Activated naive CD8-positive, alpha-beta T cell (primary cell): Measurements from ENCODE around the gene MCM9.

ENCODE experiments used
- H3K27ac Mint-ChIP-seq: one replicate; pipeline ENCODE4 v1.8.0; 2021; ENCODE audit warnings: mixed read lengths
- H3K27me3 Mint-ChIP-seq: one replicate; pipeline ENCODE4 v1.8.0; 2021; ENCODE audit warnings: mixed read lengths
- H3K36me3 Mint-ChIP-seq: one replicate; pipeline ENCODE4 v1.8.0; 2021; ENCODE audit warnings: mixed read lengths
- H3K4me1 Mint-ChIP-seq: one replicate; pipeline ENCODE4 v1.8.0; 2021; ENCODE audit warnings: low read depth, mixed read lengths
- H3K4me3 Mint-ChIP-seq: one replicate; pipeline ENCODE4 v1.8.0; 2021; ENCODE audit warnings: mild to moderate bottlenecking, mixed read lengths
- H3K9me3 Mint-ChIP-seq: one replicate; pipeline ENCODE4 v1.8.0; 2021; ENCODE audit warnings: low read depth, mixed read lengths

The MCM9 gene

GRCh38 chr6:118893064-118893806 lies 41.7 kb downstream of the MCM9 start:
- Mint-ChIP-seq H3K27me3 (no peaks in the 10 kb centered on the region), H3K27ac (peak overlapping the region; percentile 97), H3K4me1 (peaks cover 64% of the 10 kb centered on the region), H3K4me3 (peak overlapping the region; percentile 97), H3K9me3 (no peaks in the 10 kb centered on the region), H3K36me3 (peaks cover 8% of the 10 kb centered on the region)

- Mint-ChIP-seq H3K4me1 (peaks cover 62% of the 10 kb centered on the region), H3K27me3 (no peaks in the 10 kb centered on the region), H3K9me3 (no peaks in the 10 kb centered on the region), H3K27ac (peak overlapping the region; percentile 97), H3K4me3 (peak overlapping the region; percentile 97), H3K36me3 (peaks cover 12% of the 10 kb centered on the region)
Measured at GRCh38 chr6:118892355-118892991, 42.5 kb downstream of the MCM9 start.

GRCh38 chr6:118890997-118891790 lies 43.8 kb downstream of the MCM9 start:
- peak overlapping the region; percentile 97 for H3K4me3 Mint-ChIP-seq
- no peaks in the 10 kb centered on the region for H3K9me3 Mint-ChIP-seq
- peak overlapping the region; percentile 97 for H3K27ac Mint-ChIP-seq
- peaks cover 68% of the 10 kb centered on the region for H3K4me1 Mint-ChIP-seq
- peaks cover 14% of the 10 kb centered on the region for H3K36me3 Mint-ChIP-seq
- no peaks in the 10 kb centered on the region for H3K27me3 Mint-ChIP-seq

GRCh38 chr6:118889163-118889562 lies 45.8 kb downstream of the MCM9 start:
- Mint-ChIP-seq H3K4me3 (no peak overlapping the region), H3K27me3 (no peaks in the 10 kb centered on the region), H3K27ac (peak overlapping the region; percentile 85), H3K9me3 (no peaks in the 10 kb centered on the region), H3K36me3 (peaks cover 14% of the 10 kb centered on the region), H3K4me1 (peaks cover 78% of the 10 kb centered on the region)

GRCh38 chr6:118886641-118887040 lies 48.3 kb downstream of the MCM9 start:
- Mint-ChIP-seq H3K4me3 (peak overlapping the region; percentile 23), H3K4me1 (peaks cover 81% of the 10 kb centered on the region), H3K27ac (peak overlapping the region; percentile 52), H3K9me3 (no peaks in the 10 kb centered on the region), H3K36me3 (peaks cover 17% of the 10 kb centered on the region), H3K27me3 (no peaks in the 10 kb centered on the region)

- H3K27ac Mint-ChIP-seq: peak overlapping the region; percentile 59
- peaks cover 77% of the 10 kb centered on the region for H3K4me1 Mint-ChIP-seq
- H3K27me3 Mint-ChIP-seq: no peaks in the 10 kb centered on the region
- no peak overlapping the region for H3K4me3 Mint-ChIP-seq
- H3K36me3 Mint-ChIP-seq: peaks cover 12% of the 10 kb centered on the region
- H3K9me3 Mint-ChIP-seq: no peaks in the 10 kb centered on the region
Measured at GRCh38 chr6:118882314-118882905, 52.5 kb downstream of the MCM9 start.

GRCh38 chr6:118881440-118882313 lies 53.3 kb downstream of the MCM9 start:
- Mint-ChIP-seq H3K27me3 (no peaks in the 10 kb centered on the region), H3K36me3 (peaks cover 13% of the 10 kb centered on the region), H3K27ac (peak overlapping the region; percentile 22), H3K4me1 (peaks cover 74% of the 10 kb centered on the region), H3K4me3 (peak overlapping the region; percentile 15), H3K9me3 (no peaks in the 10 kb centered on the region)

- peaks cover 55% of the 10 kb centered on the region for H3K4me1 Mint-ChIP-seq
- no peaks in the 10 kb centered on the region for H3K27me3 Mint-ChIP-seq
- peaks cover 8% of the 10 kb centered on the region for H3K36me3 Mint-ChIP-seq
- H3K4me3 Mint-ChIP-seq: no peak overlapping the region
- no peak overlapping the region for H3K27ac Mint-ChIP-seq
- no peaks in the 10 kb centered on the region for H3K9me3 Mint-ChIP-seq
Measured at GRCh38 chr6:118877806-118878205, 57.2 kb downstream of the MCM9 start.

- Mint-ChIP-seq H3K4me3 (no peak overlapping the region), H3K36me3 (peaks cover 9% of the 10 kb centered on the region), H3K27ac (no peak overlapping the region), H3K9me3 (no peaks in the 10 kb centered on the region), H3K4me1 (peaks cover 48% of the 10 kb centered on the region), H3K27me3 (no peaks in the 10 kb centered on the region)
Measured at GRCh38 chr6:118876814-118877213, 58.1 kb downstream of the MCM9 start.

- H3K27ac Mint-ChIP-seq: no peak overlapping the region
- peaks cover 45% of the 10 kb centered on the region for H3K4me1 Mint-ChIP-seq
Measured at GRCh38 chr6:118876198-118876597, 58.8 kb downstream of the MCM9 start.

GRCh38 chr6:118875672-118876071 lies 59.3 kb downstream of the MCM9 start:
- H3K9me3 Mint-ChIP-seq: no peaks in the 10 kb centered on the region
- peaks cover 13% of the 10 kb centered on the region for H3K36me3 Mint-ChIP-seq
- H3K4me1 Mint-ChIP-seq: peaks cover 46% of the 10 kb centered on the region
- H3K27me3 Mint-ChIP-seq: no peaks in the 10 kb centered on the region
- no peak overlapping the region for H3K27ac Mint-ChIP-seq
- no peak overlapping the region for H3K4me3 Mint-ChIP-seq

More at GRCh38 chr6:118876198-118876597, 58.8 kb downstream of the MCM9 start:
- H3K27me3 Mint-ChIP-seq: no peaks in the 10 kb centered on the region
- H3K9me3 Mint-ChIP-seq: no peaks in the 10 kb centered on the region
- peaks cover 11% of the 10 kb centered on the region for H3K36me3 Mint-ChIP-seq
- H3K4me3 Mint-ChIP-seq: no peak overlapping the region

GRCh38 chr6:118873239-118873638 lies 61.7 kb downstream of the MCM9 start:
- H3K9me3 Mint-ChIP-seq: peaks cover 10% of the 10 kb centered on the region
- H3K27ac Mint-ChIP-seq: no peak overlapping the region
- H3K4me1 Mint-ChIP-seq: peaks cover 46% of the 10 kb centered on the region
- peaks cover 25% of the 10 kb centered on the region for H3K36me3 Mint-ChIP-seq
- no peak overlapping the region for H3K4me3 Mint-ChIP-seq
- no peaks in the 10 kb centered on the region for H3K27me3 Mint-ChIP-seq

- peaks cover 44% of the 10 kb centered on the region for H3K4me1 Mint-ChIP-seq
- no peak overlapping the region for H3K27ac Mint-ChIP-seq
- no peak overlapping the region for H3K4me3 Mint-ChIP-seq
- H3K9me3 Mint-ChIP-seq: peaks cover 10% of the 10 kb centered on the region
- no peaks in the 10 kb centered on the region for H3K27me3 Mint-ChIP-seq
- peaks cover 27% of the 10 kb centered on the region for H3K36me3 Mint-ChIP-seq
Measured at GRCh38 chr6:118872726-118873125, 62.2 kb downstream of the MCM9 start.

- Mint-ChIP-seq H3K36me3 (peaks cover 25% of the 10 kb centered on the region), H3K4me3 (no peak overlapping the region), H3K9me3 (peaks cover 10% of the 10 kb centered on the region), H3K4me1 (peaks cover 40% of the 10 kb centered on the region), H3K27me3 (no peaks in the 10 kb centered on the region), H3K27ac (no peak overlapping the region)
Measured at GRCh38 chr6:118872318-118872717, 62.6 kb downstream of the MCM9 start.
